ENCODE results near the gene PHF3.

Gene PHF3

GRCh38 chr6:63611560-63611959 lies 24.0 kb upstream of the PHF3 start:
- H3K27me3 ChIP-seq: no peaks in the 10 kb centered on the region
- TF ChIP-seq CTCF (IDR thresholded peaks at IDR 0.05): no peak

DNA sequence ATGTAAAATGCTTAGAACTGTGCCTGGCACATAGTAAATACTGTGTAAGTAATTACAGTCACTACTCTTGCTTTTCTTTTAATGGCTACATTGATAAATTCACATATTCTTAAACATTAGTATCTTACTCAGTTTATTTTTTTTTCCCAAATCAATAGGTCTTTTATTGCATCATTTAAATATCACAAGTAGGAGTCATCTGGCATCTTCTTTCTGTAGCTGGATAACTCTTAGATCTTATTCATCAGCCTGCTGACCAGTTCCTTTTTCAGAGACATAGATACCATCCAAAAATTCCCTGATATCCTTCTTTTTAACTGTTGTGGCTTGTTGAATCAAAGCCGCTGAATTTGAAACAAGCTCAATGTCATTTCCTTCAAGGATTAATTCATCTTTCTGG lies 20.0 kb upstream of the PHF3 start:
- no peaks in the 10 kb centered on the region for H3K27me3 ChIP-seq
- H3K36me3 ChIP-seq: no peaks in the 10 kb centered on the region
- no peak overlapping the region for H3K4me3 ChIP-seq (ENCODE audit: low read depth in 1 of 2, low read length in 1 of 2)
- H3K4me1 ChIP-seq (ENCODE audit: control insufficient read depth in 1 of 2, insufficient read depth in 1 of 2, low read depth in 1 of 2, low read length in 1 of 2): no peaks in the 10 kb centered on the region
- H3K9me3 ChIP-seq: no peaks in the 10 kb centered on the region
- no peak for TF ChIP-seq CTCF (IDR thresholded peaks at IDR 0.05)
- no peak overlapping the region for H3K27ac ChIP-seq

More at GRCh38 chr6:63611560-63611959, 24.0 kb upstream of the PHF3 start:
- H3K9me3 ChIP-seq: no peaks in the 10 kb centered on the region
- no peaks in the 10 kb centered on the region for H3K4me1 ChIP-seq (ENCODE audit: control insufficient read depth in 1 of 2, insufficient read depth in 1 of 2, low read depth in 1 of 2, low read length in 1 of 2)
- H3K27ac ChIP-seq: no peak overlapping the region
- H3K36me3 ChIP-seq: no peaks in the 10 kb centered on the region
- no peak overlapping the region for H3K4me3 ChIP-seq (ENCODE audit: low read depth in 1 of 2, low read length in 1 of 2)

GRCh38 chr6:63624091-63624490 lies 11.5 kb upstream of the PHF3 start:
- no peak for TF ChIP-seq CTCF (IDR thresholded peaks at IDR 0.05)
- H3K4me3 ChIP-seq (ENCODE audit: low read depth in 1 of 2, low read length in 1 of 2): no peak overlapping the region
- no peaks in the 10 kb centered on the region for H3K9me3 ChIP-seq
- H3K36me3 ChIP-seq: no peaks in the 10 kb centered on the region
- H3K27ac ChIP-seq: no peak overlapping the region
- no peaks in the 10 kb centered on the region for H3K27me3 ChIP-seq
- H3K4me1 ChIP-seq (ENCODE audit: control insufficient read depth in 1 of 2, insufficient read depth in 1 of 2, low read depth in 1 of 2, low read length in 1 of 2): peaks cover 10 to 12% of the 10 kb centered on the region in 2 experiments

- Histone ChIP-seq H3K27ac (no peak overlapping the region), H3K4me3 (ENCODE audit: low read depth in 1 of 2, low read length in 1 of 2) (no peak overlapping the region), H3K27me3 (no peaks in the 10 kb centered on the region), H3K36me3 (no peaks in the 10 kb centered on the region), H3K9me3 (no peaks in the 10 kb centered on the region), H3K4me1 (ENCODE audit: control insufficient read depth in 1 of 2, insufficient read depth in 1 of 2, low read depth in 1 of 2, low read length in 1 of 2) (peaks cover 31 to 33% of the 10 kb centered on the region in 2 experiments)
- TF ChIP-seq CTCF (IDR thresholded peaks at IDR 0.05): no peak
These were observed 5.1 kb upstream of the PHF3 start for GRCh38 chr6:63630466-63630865.

DNA sequence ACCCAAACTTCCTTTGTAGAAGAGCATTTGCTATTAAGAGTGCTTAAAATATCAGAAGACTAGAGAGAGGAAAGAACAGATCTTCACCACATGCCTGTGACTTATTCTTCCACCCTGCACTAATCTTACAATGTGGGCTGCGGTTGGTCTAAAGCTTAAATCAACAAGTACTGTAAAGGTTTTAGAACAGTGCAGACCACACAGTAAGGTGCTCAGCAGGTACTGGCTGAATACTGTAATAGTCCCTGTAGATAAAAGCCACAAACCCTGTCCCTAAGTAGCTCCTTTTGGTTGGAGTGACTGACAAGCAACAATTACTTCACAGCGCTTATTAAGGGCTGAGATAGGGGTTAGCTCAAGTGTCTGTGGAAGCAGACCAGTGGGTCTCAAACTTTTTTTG lies 972 bp upstream of the PHF3 start:
- Histone ChIP-seq H3K9me3 (no peaks in the 10 kb centered on the region), H3K27ac (no peak overlapping the region), H3K4me3 (ENCODE audit: low read depth in 1 of 2, low read length in 1 of 2) (no peak overlapping the region), H3K4me1 (ENCODE audit: control insufficient read depth in 1 of 2, insufficient read depth in 1 of 2, low read depth in 1 of 2, low read length in 1 of 2) (peaks cover 42 to 49% of the 10 kb centered on the region in 2 experiments), H3K36me3 (no peaks in the 10 kb centered on the region), H3K27me3 (no peaks in the 10 kb centered on the region)
- TF ChIP-seq CTCF (IDR thresholded peaks at IDR 0.05): no peak

DNA sequence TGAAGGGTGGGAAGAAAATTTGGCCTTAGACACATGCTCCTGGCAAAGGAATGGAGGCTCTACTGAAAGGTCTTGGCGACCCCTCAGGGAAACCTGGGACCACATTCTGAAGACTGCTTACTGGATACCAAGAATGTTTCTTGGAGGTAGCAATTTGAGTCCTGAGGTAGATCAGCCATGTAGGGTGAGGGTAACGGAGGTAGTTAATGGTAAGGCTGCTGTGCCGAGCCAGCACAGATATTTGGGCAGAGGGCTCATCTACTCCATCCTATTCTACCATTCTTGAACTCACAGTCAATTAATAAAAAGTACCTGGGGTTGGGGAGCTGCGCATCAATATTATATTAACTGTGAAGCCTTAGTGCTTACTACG lies 401 bp upstream of the PHF3 start:
- Histone ChIP-seq H3K27me3 (no peaks in the 10 kb centered on the region), H3K36me3 (no peaks in the 10 kb centered on the region), H3K4me1 (ENCODE audit: control insufficient read depth in 1 of 2, insufficient read depth in 1 of 2, low read depth in 1 of 2, low read length in 1 of 2) (peaks cover 48 to 53% of the 10 kb centered on the region in 2 experiments), H3K9me3 (no peaks in the 10 kb centered on the region), H3K27ac (peak overlapping the region; percentile 94), H3K4me3 (ENCODE audit: low read depth in 1 of 2, low read length in 1 of 2) (peak overlapping the region; percentile 84 to 88)
- no peak for TF ChIP-seq CTCF (IDR thresholded peaks at IDR 0.05)
